ENCODE measurements around the gene POLA1.
"Not testable (repeated sequence)": the region's sequence is repeated elsewhere in the genome, so short reads cannot be mapped to it uniquely, and the experiment has no call there.

Gene POLA1

DNA sequence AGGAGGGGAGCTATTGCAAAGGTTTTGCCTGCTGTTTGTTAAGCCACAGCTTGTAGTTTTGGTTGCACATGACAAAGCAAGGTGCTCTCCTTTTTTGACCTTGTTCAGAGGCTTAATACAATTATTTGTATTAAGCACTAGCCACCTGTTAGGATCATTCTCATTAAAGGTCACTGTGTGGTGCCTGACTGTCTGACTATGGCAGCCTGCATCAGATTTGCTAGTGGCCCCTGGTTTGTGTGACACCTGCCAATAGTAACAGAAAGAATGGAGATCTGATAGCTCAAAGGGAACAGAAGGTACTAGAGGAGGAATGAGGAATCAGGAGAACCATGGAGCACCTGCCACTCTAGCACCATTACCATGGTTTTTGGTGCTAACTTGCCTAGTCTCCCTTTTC, 102.5 kb downstream of the POLA1 start:
- H3K27me3 Mint-ChIP-seq (ENCODE audit: low read depth): no peaks in the 10 kb centered on the region
- no peaks in the 10 kb centered on the region for H3K9me3 Mint-ChIP-seq
- no peak overlapping the region for H3K27ac Mint-ChIP-seq
- H3K4me1 Mint-ChIP-seq (ENCODE audit: low read depth): no peaks in the 10 kb centered on the region
- no peak overlapping the region for H3K4me3 Mint-ChIP-seq
- H3K36me3 Mint-ChIP-seq (ENCODE audit: low read depth): peaks cover 8% of the 10 kb centered on the region

DNA sequence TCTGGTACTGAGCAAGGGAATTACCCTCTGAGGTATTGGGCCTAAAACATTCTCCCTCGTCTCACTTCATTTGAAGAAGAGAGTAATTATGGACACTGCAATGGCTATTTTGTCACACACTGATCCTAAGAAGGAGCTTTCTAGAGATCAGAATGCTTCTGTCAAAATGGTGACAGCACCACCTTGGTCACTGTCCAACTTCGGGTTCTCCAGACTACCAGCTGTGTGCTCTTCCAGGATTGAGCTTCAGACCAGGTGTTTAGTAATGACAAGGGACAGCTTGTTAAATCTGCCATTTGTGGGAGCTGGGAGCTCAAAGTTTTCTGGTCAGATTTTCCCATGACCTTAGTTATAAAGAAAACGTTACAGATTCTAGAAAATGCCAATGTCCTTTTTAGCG, 105.4 kb downstream of the POLA1 start:
- H3K4me1 Mint-ChIP-seq (ENCODE audit: low read depth): no peaks in the 10 kb centered on the region
- H3K27ac Mint-ChIP-seq: no peak overlapping the region
- H3K27me3 Mint-ChIP-seq (ENCODE audit: low read depth): no peaks in the 10 kb centered on the region
- no peaks in the 10 kb centered on the region for H3K9me3 Mint-ChIP-seq
- no peak overlapping the region for H3K4me3 Mint-ChIP-seq
- H3K36me3 Mint-ChIP-seq (ENCODE audit: low read depth): peaks cover 11% of the 10 kb centered on the region

DNA sequence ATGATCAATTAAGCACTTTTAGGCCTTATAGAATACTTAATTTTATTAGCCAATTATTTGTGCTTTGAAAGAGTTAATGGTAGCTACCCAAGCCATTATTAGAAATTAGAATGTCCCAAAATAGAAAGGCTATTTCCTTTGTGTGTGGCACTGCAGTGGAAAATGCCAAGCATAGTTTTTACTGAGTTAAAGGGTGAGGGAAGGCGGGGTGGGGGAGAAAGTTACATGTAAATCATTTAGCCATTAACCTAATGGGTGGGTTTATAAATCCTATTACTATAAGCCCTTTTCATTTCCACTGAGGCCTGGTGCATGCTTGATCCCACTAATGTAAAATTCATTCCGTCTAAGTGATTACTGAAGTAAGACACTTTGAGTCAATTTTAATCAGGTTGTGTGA, 105.8 kb downstream of the POLA1 start:
- no peak overlapping the region for H3K27ac Mint-ChIP-seq
- H3K9me3 Mint-ChIP-seq: no peaks in the 10 kb centered on the region
- no peaks in the 10 kb centered on the region for H3K27me3 Mint-ChIP-seq (ENCODE audit: low read depth)
- peaks cover 7% of the 10 kb centered on the region for H3K36me3 Mint-ChIP-seq (ENCODE audit: low read depth)
- no peak overlapping the region for H3K4me3 Mint-ChIP-seq
- no peaks in the 10 kb centered on the region for H3K4me1 Mint-ChIP-seq (ENCODE audit: low read depth)

GRCh38 chrX:24805201-24805600, 111.5 kb downstream of the POLA1 start:
- Mint-ChIP-seq H3K36me3 (ENCODE audit: low read depth) (peaks cover 6% of the 10 kb centered on the region), H3K27ac (no peak overlapping the region), H3K4me1 (ENCODE audit: low read depth) (peaks cover 9% of the 10 kb centered on the region), H3K27me3 (ENCODE audit: low read depth) (no peaks in the 10 kb centered on the region), H3K9me3 (no peaks in the 10 kb centered on the region), H3K4me3 (no peak overlapping the region)

DNA sequence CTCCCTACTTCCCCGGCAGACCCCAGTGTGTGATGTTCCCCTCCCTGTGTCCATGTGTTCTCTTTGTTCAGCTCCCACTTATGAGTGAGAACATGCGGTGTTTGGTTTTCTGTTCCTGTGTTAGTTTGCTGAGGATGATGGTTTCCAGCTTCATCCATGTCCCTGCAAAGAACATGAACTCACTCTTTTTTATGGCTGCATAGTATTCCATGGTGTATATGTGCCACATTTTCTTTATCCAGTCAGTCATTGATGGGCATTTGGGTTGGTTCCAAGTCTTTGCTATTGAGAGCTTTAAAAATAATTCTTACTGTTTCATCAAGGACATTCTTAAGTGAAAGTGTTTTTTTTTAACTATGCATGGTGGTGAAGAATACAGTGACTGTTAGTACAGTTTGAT, 126.1 kb downstream of the POLA1 start:
- not testable (repeated sequence) for H3K9me3 Mint-ChIP-seq; H3K4me1 Mint-ChIP-seq (ENCODE audit: low read depth); H3K4me3 Mint-ChIP-seq; H3K27me3 Mint-ChIP-seq (ENCODE audit: low read depth); H3K27ac Mint-ChIP-seq
- peaks cover 17% of the 10 kb centered on the region for H3K36me3 Mint-ChIP-seq (ENCODE audit: low read depth)

DNA sequence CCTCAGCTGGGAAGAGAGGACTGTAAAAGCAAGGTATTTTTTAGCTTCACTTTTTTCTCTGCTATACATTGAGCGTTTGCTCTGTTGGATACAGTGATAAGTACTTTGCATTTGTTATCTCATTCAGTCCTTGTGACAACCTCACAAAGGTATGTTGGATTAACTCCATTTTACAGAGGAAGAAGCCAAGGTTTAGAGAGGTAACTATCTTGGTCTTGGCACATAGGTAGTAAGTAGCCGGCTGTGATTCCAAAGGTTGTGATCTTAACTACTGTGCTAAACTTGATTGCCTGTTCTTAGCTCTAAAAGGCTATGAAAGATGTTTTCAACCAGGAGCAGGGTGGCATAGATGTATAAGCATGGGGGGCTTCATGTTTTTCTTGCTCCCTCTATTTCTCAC, 134.4 kb downstream of the POLA1 start:
- Mint-ChIP-seq H3K4me1 (ENCODE audit: low read depth) (no peaks in the 10 kb centered on the region), H3K36me3 (ENCODE audit: low read depth) (peaks cover 2% of the 10 kb centered on the region), H3K9me3 (no peaks in the 10 kb centered on the region), H3K4me3 (no peak overlapping the region), H3K27me3 (ENCODE audit: low read depth) (no peaks in the 10 kb centered on the region), H3K27ac (no peak overlapping the region)

DNA sequence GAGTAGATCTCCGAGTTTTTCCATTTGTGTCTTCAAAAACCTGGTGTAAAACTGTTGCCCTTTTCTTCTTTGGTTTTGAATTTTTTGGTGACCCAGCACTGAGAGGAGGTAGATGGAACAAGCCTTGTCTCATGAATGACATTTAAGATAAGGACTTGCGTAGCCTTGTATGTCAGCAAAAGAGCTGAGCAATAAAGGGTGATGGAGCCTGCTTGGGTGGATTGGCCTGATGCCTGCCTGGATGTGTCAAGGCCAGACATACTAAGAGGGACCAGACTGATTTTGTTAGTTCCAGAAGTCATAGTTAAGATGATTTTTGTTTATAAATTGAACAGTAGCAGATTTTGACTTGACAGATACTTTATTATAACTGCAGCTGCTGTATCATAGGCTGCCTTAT, 134.9 kb downstream of the POLA1 start:
- H3K9me3 Mint-ChIP-seq: no peaks in the 10 kb centered on the region
- H3K4me3 Mint-ChIP-seq: no peak overlapping the region
- H3K27me3 Mint-ChIP-seq (ENCODE audit: low read depth): no peaks in the 10 kb centered on the region
- no peaks in the 10 kb centered on the region for H3K4me1 Mint-ChIP-seq (ENCODE audit: low read depth)
- no peak overlapping the region for H3K27ac Mint-ChIP-seq
- H3K36me3 Mint-ChIP-seq (ENCODE audit: low read depth): peaks cover 2% of the 10 kb centered on the region

DNA sequence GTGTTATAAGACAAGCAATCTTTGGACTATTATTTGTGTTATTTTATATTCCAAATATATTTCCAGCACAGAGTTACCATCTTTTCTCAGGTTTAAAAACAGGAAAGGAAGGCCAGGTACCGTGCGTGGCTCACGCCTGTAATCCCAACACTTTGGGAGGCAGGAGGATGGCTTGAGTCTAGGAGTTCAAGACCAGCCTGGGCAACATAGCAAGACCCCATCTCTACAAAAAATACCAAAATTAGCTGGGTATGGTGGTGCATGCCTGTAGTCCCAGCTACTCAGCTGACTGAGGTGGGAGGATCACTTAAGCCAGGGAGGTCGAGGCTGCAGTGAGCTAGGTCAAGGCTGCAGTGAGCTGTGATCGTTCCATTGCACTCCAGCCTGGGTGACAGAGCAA, 140.0 kb downstream of the POLA1 start:
- H3K27ac Mint-ChIP-seq: no peak overlapping the region
- H3K9me3 Mint-ChIP-seq: no peaks in the 10 kb centered on the region
- peaks cover 4% of the 10 kb centered on the region for H3K36me3 Mint-ChIP-seq (ENCODE audit: low read depth)
- H3K4me1 Mint-ChIP-seq (ENCODE audit: low read depth): no peaks in the 10 kb centered on the region
- H3K4me3 Mint-ChIP-seq: no peak overlapping the region
- H3K27me3 Mint-ChIP-seq (ENCODE audit: low read depth): no peaks in the 10 kb centered on the region

DNA sequence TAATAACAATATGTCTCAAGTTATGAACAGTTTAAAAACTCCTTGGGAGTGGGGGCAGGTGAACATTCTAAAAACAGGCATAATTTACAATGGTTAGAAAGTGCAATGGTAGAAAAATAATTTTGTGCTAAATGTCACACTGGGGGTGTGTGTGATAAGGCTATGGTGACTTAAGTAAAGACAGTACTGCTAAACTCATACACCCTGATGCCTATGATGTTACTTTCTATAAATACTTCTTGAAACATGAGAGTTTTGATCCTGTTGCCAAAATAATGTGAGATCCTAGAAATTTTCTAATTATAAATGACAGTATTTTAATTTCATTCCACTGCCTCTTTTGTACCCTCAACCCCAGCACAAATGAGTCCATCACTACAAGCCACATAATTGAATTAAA, 144.2 kb downstream of the POLA1 start:
- no peak overlapping the region for H3K27ac Mint-ChIP-seq
- H3K27me3 Mint-ChIP-seq (ENCODE audit: low read depth): no peaks in the 10 kb centered on the region
- H3K9me3 Mint-ChIP-seq: no peaks in the 10 kb centered on the region
- no peak overlapping the region for H3K4me3 Mint-ChIP-seq
- H3K4me1 Mint-ChIP-seq (ENCODE audit: low read depth): no peaks in the 10 kb centered on the region
- H3K36me3 Mint-ChIP-seq (ENCODE audit: low read depth): peaks cover 2% of the 10 kb centered on the region

GRCh38 chrX:24838629-24839028, 144.9 kb downstream of the POLA1 start:
- no peaks in the 10 kb centered on the region for H3K9me3 Mint-ChIP-seq
- no peak overlapping the region for H3K4me3 Mint-ChIP-seq
- H3K27me3 Mint-ChIP-seq (ENCODE audit: low read depth): no peaks in the 10 kb centered on the region
- H3K4me1 Mint-ChIP-seq (ENCODE audit: low read depth): no peaks in the 10 kb centered on the region
- no peak overlapping the region for H3K27ac Mint-ChIP-seq
- peaks cover 4% of the 10 kb centered on the region for H3K36me3 Mint-ChIP-seq (ENCODE audit: low read depth)

- Mint-ChIP-seq H3K9me3 (no peaks in the 10 kb centered on the region), H3K4me3 (no peak overlapping the region), H3K27me3 (ENCODE audit: low read depth) (no peaks in the 10 kb centered on the region), H3K36me3 (ENCODE audit: low read depth) (peaks cover 4% of the 10 kb centered on the region), H3K27ac (no peak overlapping the region), H3K4me1 (ENCODE audit: low read depth) (no peaks in the 10 kb centered on the region)
Observed at GRCh38 chrX:24839331-24839730, 145.6 kb downstream of the POLA1 start.

GRCh38 chrX:24842486-24842885, 148.8 kb downstream of the POLA1 start:
- Mint-ChIP-seq H3K4me3 (no peak overlapping the region), H3K36me3 (ENCODE audit: low read depth) (peaks cover 4% of the 10 kb centered on the region), H3K27me3 (ENCODE audit: low read depth) (no peaks in the 10 kb centered on the region), H3K4me1 (ENCODE audit: low read depth) (no peaks in the 10 kb centered on the region), H3K9me3 (no peaks in the 10 kb centered on the region), H3K27ac (no peak overlapping the region)

DNA sequence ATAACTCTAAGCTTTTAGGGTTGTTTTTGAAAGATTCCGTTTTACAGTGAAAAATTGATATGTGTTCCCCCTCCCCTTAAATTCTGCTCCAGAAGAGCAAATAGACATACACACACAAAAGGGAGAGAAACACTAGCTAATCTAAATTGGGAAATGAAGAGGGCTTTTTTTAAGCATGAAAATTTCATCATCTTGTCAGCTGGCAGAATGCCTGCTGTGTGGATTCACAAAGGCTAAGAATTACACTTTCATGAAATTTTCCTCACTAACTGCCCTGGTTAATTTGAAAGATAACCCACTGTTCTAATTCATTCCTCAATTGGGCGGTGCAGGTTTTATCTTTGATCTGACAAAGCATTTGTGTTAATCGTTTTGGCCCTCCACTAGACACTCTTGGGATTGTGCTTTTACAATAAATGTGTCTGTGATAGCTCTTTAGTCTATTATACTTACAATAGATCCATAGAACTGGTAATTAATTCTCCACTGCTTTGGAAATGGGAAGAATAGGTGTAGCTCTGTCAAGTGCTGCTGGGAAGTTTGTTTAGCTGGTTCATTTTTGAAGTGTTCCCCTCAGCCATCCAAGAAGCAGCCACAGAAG, 152.9 kb downstream of the POLA1 start:
- Mint-ChIP-seq H3K36me3 (ENCODE audit: low read depth) (peaks cover 7% of the 10 kb centered on the region), H3K4me3 (no peak overlapping the region), H3K4me1 (ENCODE audit: low read depth) (no peaks in the 10 kb centered on the region), H3K27me3 (ENCODE audit: low read depth) (no peaks in the 10 kb centered on the region), H3K9me3 (no peaks in the 10 kb centered on the region), H3K27ac (no peak overlapping the region)

DNA sequence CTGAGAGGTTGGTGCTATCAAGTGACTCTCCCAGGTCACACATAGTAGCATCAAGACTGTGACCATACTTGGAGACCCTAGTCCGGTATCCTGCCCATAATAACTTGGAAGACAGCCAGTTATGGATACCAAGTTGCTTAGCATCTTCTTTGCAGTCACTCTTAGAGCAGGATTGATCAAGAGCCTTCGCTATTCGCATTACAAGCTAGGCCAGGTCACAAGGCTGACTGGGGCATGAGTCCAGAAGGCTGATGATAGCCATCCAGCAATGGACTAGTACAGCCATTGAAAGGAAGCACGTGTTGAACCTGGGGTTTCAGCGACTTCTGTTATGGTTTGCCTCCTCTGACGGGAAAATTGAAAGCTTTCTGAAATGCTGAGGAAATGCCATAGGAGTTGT, 157.6 kb downstream of the POLA1 start:
- H3K4me3 Mint-ChIP-seq: no peak overlapping the region
- H3K9me3 Mint-ChIP-seq: no peaks in the 10 kb centered on the region
- H3K27ac Mint-ChIP-seq: no peak overlapping the region
- no peaks in the 10 kb centered on the region for H3K4me1 Mint-ChIP-seq (ENCODE audit: low read depth)
- peaks cover 10% of the 10 kb centered on the region for H3K36me3 Mint-ChIP-seq (ENCODE audit: low read depth)
- H3K27me3 Mint-ChIP-seq (ENCODE audit: low read depth): no peaks in the 10 kb centered on the region

- no peaks in the 10 kb centered on the region for H3K27me3 Mint-ChIP-seq (ENCODE audit: low read depth)
- no peak overlapping the region for H3K27ac Mint-ChIP-seq
- H3K36me3 Mint-ChIP-seq (ENCODE audit: low read depth): peaks cover 10% of the 10 kb centered on the region
- H3K9me3 Mint-ChIP-seq: no peaks in the 10 kb centered on the region
- H3K4me3 Mint-ChIP-seq: no peak overlapping the region
- no peaks in the 10 kb centered on the region for H3K4me1 Mint-ChIP-seq (ENCODE audit: low read depth)
Observed at GRCh38 chrX:24851780-24852179, 158.1 kb downstream of the POLA1 start.
